Activated gamma-delta T cell treated with anti-CD3 and anti-CD28 coated beads, Interleukin-2, amount 50 U/mL, for 16 hours (primary cell): ENCODE data around the gene VKORC1L1.
A peak's percentile ranks its signal among the peaks of the same experiment; 100 is the strongest.
"Not testable (repeated sequence)": the region's sequence is repeated elsewhere in the genome, so short reads cannot be mapped to it uniquely, and the experiment has no call there.

Experiments
- DNase-seq: peaks from one replicate; pipeline ENCODE4 v3.0.0-alpha.2; 2020; ENCODE audit warnings: low read depth

Gene VKORC1L1

DNA sequence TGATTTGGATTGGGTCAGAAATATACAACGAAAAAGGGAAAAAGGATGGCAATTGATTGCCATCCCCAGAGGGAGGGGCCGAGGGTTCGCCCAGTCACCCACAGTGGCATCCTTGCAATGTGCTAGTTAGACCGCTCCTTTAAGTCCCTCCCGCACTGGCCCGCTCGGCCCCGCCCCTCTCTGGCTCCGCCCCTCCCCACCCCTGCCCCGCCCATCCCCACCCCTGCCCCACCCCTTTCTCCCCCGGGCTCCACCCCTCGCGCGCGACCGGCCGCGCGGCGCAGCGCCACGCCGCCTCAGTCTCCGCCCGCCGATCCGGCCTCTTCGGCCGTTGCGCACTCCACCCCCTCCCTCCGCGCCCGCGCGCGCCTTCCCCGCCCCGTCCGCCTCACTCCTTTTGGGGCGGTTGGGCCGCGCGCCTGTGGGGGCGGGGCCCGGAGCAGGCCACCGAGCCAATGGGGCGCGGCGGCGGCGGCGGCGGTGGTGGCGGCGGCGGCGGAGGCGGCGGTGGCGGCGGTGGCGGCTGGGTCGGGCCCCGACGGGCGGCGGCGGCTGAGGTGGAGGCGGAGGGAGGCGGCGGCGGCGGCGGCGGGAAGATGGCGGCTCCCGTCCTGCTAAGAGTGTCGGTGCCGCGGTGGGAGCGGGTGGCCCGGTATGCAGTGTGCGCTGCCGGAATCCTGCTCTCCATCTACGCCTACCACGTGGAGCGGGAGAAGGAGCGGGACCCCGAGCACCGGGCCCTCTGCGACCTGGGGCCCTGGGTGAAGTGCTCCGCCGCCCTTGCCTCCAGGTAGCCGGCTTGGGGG, at the start of gene VKORC1L1:
TSS of gene VKORC1L1 (plus strand) at position 299 of the 806 bp plus-strand sequence. CDS start at position 597, 298 bp downstream.
- DNase-seq: peak; percentile 90

DNA sequence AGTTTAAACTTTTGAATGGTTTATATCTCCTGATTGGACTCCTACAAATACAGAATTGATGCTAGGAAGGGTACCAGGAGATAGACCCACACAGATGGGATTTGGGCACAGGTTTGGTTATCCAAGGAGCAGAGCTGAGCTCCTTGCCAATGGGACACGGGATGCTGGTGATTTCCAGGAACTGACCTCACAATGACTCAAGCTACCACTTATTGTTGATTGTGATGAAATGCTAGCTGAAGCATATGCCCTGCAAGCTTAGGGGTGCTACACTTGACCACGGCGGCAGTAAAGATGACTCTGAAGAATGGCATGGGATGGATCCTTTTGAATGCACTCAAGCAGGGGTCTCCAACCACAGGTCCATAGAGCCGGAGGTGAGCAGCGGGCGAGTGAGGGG, 45.5 kb upstream of the VKORC1L1 start:
- DNase-seq: no peak

DNA sequence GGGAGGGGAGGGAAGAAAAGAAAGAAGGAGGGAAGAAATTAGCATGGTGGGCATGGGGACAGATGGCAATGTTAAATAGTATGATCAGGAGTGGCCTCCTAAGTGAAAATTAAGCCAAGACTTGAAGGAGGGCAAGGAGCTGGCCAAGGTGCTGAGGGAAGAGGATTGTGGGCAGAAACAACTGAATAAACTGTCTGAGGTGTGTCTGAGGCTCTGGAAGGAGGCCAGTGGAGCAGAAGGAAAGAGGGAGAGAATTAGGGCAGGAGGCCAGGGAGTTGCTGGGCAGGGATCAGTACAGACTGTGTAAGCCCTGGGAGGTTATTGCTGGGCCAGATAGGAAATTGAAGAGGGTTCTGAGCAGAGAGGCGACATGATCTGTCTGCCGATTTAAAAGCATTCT, 40.6 kb upstream of the VKORC1L1 start:
- no peak for DNase-seq

DNA sequence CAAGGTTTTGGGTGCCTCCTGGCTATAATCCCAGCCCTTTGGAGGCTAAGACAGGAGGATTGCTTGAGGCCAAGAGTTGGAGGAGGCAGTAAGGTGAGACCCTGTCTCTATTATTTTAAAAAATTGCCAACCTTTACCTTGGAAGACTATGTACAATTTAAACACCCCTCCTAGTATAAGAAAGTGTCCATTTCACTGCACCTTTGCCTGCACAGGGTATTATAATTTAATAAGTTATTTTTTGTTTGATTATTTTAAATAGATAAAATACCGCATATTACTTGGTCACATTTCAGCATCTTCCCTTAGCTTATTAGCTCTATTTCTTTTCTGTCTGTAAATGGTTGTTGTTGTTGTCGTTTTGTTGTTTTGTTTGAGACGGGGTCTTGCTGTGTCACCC, 36.2 kb upstream of the VKORC1L1 start:
- DNase-seq: not testable (repeated sequence)

DNA sequence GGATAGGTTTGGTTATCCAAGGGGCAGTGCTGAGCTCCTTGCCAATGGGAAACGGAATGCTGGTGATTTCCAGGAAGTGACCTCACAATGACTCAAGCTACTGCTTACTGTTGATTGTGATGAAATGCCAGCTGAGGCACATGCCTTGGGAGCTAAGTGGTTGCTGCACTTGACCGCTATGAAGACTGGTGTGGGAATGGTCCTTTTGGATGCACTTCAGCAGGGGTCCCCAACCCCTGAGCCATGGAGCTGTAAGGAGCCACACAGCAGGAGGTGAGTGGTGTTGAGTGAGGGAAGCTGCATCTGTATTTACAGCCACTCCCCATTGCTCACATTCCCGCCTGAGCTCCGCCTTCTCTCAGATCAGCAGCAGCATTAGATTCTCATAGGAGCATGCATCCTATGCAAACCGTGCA, 35.3 kb upstream of the VKORC1L1 start:
- DNase-seq: not testable (repeated sequence)

DNA sequence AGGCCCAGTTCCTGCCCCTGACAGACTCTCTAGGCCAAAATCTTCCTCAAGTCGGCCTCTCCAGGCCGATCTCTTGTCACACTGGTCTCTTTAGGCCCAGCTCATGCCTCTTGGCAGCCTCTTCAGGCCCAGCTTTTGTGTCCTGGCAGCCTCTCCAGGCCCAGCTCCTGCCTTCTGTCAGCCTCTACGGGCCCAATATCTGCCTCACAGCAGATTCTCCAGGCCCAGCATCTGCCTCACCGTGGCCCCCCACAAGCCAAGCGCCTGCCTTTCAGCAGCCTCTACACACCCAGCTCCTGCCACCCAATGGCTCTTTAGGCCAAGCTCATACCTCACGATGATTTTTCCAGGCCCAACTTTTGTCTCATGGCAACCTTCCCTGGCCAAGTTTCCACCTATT, 33.0 kb upstream of the VKORC1L1 start:
- no peak for DNase-seq

DNA sequence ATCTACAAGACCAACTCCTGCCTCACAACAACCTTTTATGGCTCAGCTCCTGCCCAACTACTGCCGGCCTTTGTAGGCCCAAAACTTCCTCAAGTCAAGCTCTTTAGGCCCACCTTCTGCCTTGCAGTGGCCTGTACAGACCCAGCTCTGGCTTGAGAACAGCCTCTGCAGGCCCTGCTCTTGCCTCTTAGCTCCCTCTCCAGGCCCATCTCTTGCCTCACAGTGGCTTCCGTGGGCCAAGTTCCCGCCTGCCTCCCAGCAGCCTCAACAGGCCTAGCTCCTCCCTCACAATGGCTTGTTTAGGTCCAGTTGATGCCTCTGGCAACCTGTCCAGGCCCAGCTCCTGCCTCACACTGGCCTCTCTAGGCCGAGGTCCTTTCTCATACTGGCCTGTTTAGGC, 32.4 kb upstream of the VKORC1L1 start:
- no peak for DNase-seq

GRCh38 chr7:65843616-65844015, 29.3 kb upstream of the VKORC1L1 start:
- DNase-seq: not testable (repeated sequence)

GRCh38 chr7:65846008-65846570, 26.8 kb upstream of the VKORC1L1 start:
- no peak for DNase-seq

- DNase-seq: not testable (repeated sequence)
Measured at GRCh38 chr7:65853426-65853825, 19.4 kb upstream of the VKORC1L1 start.

GRCh38 chr7:65853892-65854291, 19.0 kb upstream of the VKORC1L1 start:
- DNase-seq: not testable (repeated sequence)

- not testable (repeated sequence) for DNase-seq
Measured at GRCh38 chr7:65857321-65857894, 15.5 kb upstream of the VKORC1L1 start.

GRCh38 chr7:65858660-65859059, 14.2 kb upstream of the VKORC1L1 start:
- DNase-seq: not testable (repeated sequence)

- DNase-seq: not testable (repeated sequence)
Measured at GRCh38 chr7:65866244-65866643, 6.6 kb upstream of the VKORC1L1 start.

- not testable (repeated sequence) for DNase-seq
Measured at GRCh38 chr7:65867681-65868080, 5.2 kb upstream of the VKORC1L1 start.

- not testable (repeated sequence) for DNase-seq
Measured at GRCh38 chr7:65869312-65869711, 3.6 kb upstream of the VKORC1L1 start.

DNA sequence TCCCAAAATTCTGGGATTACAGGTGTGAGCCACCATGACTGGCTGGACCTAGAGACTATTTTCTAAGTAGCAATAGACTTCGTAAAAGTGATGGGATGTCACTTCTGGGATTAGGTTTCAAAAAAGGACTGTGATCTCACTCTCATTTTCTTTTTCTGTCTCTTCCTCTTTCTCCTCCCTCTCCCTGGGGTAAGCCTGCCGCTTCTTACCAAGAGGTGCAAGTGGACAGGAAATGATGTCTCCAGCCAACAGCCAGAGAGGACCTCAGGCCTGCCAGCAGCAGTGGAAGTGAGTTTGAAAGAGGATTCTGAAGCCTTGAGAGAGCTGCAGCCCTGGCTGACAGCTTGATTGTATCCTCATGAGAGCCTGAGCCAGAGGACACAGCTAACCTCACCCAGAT, 1.4 kb upstream of the VKORC1L1 start:
- not testable (repeated sequence) for DNase-seq

DNA sequence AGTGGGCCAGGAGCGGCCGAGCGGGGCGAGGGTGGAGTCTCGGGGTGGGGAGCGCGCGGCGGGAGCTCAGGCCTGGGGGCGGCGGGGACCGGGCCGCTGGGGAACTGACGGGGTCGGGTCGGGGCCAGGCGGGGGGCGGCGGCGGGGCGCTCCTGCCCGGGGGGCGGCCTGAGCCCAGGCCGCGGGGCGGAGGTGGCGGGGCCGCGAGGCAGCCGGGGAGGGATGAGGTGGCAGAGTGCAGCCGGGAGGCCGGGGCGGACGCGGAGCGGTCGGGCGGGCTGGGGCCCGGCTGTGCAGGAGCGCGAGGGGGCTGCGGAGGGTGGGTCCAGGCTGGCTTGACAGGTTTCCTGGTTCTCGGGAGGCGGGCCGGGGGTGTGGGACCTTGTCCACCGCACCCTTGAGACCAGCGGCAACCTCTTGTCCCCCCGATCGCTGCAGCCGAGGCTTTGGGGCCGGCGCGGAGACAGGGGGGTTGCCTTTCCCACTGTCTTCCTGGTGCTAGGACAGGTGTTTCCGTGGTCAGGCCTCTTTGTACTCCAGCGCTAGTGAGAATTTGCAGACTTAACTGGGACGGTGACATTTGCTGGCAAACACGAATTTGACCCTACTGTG, 814 bp downstream of the VKORC1L1 start:
- DNase-seq: peak; percentile 4

GRCh38 chr7:65875715-65876114, 2.8 kb downstream of the VKORC1L1 start:
- not testable (repeated sequence) for DNase-seq

GRCh38 chr7:65879292-65880153, 6.6 kb downstream of the VKORC1L1 start:
- DNase-seq: not testable (repeated sequence)

DNA sequence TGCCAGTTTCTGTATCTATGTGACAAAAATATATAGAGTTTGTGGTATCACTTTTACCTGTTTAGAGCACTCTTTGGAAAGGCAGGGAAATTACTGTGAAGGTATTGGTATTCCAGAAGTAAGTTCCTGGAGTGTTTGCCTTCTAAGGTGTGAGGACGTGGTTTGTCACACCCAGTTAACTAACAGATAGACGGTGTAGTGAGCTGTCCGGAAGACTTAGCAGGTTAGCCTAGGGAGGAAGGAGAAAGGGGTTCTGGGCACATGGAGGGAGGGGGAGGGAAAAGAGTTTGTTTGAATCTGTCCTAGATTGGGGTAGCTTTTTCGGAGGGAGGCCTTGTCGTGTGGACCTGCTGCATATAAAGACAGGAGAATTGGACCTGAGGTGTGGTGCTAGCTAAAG, 7.4 kb downstream of the VKORC1L1 start:
- not testable (repeated sequence) for DNase-seq

DNA sequence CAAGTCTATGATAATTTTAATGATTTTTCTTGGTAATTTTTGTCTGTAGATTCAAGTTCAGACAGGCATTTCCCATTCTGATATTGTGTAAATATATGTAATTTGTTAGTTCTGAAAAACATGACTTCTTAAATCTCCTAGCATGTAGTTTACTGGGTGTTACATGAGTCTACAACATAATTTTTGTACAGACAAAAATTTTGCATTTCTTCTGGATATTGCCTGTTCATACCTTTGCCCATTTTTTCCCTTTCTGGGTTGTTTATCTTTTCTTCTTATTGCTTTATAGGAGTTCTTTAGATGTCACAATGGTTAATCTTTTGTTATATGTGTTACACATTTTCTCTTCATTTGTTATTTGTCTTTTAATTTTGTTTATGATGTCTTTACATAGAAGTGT, 12.1 kb downstream of the VKORC1L1 start:
- not testable (repeated sequence) for DNase-seq
